HG02943 (cell line): ENCODE results near the gene TMEM108.

Experiments used
- ATAC-seq: cut with Tn5 transposase; IDR thresholded peaks from one replicate; pipeline ENCODE4 v1.9.1; 2021; ENCODE audit warnings: mild to moderate bottlenecking, low read depth, moderate library complexity; ENCODE audit not compliant: unreplicated experiment

The TMEM108 gene

DNA sequence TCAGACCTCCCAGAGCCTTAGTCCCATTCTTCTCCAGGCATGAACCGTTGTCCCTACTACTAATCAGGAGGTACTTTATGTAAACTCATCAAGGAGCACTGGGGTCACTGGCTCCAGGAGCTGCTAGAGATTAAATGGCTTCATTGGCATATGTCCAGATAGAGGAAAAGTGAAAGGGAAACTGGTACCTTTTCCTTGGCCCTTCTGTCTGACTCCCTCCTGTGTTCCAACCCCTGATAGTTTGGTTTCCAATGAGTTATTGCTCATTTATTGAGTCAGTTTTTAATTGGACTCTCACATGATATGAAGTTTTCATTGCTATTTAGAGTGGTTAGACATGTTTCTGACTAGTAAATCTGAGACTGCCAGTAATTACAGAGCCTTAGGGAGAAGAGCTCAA, 231.2 kb downstream of the TMEM108 start:
- ATAC-seq: no peak

- no peak for ATAC-seq
Observed at GRCh38 chr3:133270631-133271030, 232.4 kb downstream of the TMEM108 start.

- no peak for ATAC-seq
Observed at GRCh38 chr3:133271042-133271441, 232.9 kb downstream of the TMEM108 start.

- ATAC-seq: no peak
Observed at GRCh38 chr3:133271539-133271938, 233.3 kb downstream of the TMEM108 start.

GRCh38 chr3:133273346-133273745, 235.2 kb downstream of the TMEM108 start:
- ATAC-seq: no peak

DNA sequence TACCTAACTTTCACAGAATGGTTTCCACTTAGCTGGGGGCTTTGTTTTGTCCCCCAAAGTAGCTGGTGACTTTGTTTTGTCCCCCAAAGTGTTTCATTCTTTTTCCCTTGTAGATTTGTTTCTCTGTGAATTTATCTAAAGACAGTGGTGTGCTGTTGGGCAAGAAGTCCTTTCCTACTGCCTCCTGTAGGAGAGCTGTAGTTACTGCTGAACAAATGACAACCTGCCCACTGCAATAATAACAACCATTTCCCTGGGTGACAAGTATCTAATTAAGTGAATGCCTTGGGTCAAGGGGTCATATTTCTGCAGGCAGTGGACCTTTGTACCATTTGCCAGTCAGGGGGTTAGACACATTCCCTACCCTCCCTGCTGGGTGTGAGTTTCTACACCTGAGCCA, 236.3 kb downstream of the TMEM108 start:
- no peak for ATAC-seq

DNA sequence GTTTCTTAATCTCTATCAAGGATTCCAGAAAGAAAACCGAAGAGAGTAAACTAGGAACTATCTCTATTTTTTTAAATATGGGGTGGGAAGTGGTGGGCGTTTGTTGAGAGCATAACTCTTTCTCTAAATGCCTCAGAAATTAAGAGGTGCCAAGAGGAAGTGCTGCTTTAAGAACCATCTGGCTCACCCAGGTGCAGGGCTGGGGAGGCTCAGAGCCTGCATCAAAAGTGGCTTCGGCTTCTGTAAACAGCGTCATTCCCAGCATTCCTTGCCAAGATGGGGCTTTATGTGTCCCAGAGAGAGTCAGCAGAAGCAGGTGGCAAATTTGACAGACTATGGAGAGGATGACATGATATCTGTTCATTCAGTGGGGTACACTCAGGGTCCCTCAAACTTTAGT, 238.4 kb downstream of the TMEM108 start:
- no peak for ATAC-seq

- ATAC-seq: no peak
Observed at GRCh38 chr3:133277813-133278212, 239.6 kb downstream of the TMEM108 start.

DNA sequence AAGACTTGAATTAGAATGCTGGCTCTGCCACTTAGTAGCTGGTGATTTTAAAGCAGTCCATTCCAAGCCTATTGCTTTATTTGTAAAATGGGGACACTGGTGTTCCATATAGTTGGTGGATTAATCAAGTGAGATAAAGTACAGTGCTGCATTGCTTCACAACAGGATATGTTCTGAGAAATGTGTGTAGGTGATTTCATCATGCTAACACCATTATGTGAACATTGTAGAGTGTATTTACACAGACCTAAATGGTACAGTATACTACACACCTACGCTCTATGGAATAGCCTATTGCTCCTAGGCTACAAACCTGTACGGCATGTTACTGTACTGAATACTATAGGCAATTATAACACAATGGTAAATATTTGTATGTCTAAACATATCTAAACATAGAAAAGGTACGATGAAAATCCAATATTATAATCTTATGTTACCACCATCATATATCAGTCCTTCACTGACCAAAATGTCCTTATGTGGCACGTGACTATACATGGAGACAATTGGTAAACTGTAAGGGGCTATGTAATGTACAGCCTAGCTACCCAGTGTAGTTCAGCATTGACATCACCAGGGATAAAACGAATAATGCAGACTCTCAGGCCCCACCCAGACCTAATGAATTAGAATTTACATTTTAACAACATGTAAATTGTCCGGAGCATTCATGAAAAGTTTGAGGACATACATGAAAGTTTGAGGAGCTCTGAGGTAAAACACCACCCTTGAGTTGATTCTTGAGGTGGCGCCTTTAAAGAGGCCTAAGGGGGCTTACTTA, 240.3 kb downstream of the TMEM108 start:
- ATAC-seq: no peak

- no peak for ATAC-seq
Observed at GRCh38 chr3:133280586-133280985, 242.4 kb downstream of the TMEM108 start.

- ATAC-seq: no peak
Observed at GRCh38 chr3:133282236-133282635, 244.0 kb downstream of the TMEM108 start.

GRCh38 chr3:133283958-133284807, 246.0 kb downstream of the TMEM108 start:
- ATAC-seq: no peak

GRCh38 chr3:133289322-133289721, 251.1 kb downstream of the TMEM108 start:
- ATAC-seq: no peak

DNA sequence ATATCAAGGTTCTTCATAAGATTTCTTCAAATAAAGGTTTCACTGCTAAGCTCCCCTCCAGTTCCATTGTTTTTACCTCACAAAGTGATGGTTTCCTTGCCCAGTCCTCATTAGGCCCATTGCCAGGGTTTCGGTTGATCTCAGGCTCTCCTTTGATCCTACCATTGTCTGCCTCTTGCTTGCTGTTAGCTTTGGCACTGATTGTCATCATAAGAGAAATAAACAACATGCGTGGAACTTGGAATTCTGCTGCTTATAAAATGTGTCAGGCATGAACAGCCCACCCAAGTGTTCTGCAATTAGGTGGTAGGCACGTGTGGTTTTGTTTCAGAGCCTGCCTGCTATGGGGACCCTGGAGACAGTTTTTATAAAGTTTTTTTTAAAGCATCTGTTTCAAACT, 254.1 kb downstream of the TMEM108 start:
- ATAC-seq: no peak

DNA sequence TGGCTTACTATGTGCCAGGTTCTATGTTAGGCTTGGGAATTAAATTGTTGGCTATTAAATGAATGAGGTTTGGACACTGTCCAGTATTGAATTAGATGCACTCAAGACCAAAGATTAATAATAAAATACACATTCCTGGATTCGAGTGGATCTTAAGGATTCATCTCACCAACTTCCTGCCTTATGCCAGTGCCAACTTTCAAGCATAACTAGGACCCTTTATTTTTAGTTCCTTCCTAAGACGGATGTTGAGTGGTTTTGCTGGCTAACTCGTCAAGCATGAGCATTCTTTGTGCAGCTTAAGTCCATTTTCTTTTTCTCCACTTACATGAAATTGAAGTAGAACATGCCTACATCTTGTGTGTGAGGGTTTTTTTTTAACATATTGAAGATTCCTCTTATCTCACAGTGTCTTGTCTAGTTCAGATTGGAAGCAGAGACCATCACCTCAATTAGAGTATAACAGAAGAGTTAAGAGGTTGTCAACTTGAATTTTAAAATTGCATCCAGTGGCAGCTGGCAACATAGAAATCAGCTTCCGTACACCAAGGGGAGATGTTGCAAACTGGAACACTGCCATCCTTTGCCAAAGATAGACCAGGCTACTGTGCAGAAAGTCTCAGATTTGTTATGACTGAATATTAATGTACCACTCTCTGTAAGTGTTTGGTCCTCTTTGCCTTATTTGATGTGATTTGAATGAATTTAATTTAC, 255.4 kb downstream of the TMEM108 start:
- ATAC-seq: no peak

DNA sequence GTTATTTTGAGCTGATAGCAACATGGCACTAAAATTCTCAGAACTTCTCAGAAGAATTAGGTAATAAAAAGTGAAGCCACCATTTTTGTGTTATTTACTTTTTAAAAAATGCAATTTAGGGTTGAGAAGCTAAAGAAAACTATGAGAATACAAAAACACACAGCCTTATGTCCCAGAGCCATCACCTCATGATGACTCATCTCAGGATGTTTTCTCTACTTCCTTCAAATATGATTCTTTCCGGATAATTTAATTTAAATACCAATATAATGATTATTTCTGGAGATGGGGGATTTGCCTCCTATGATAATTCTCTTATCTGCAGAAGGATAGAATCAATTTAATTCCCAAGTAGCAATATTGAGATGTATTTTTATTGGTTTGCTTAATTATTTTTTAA, 256.1 kb downstream of the TMEM108 start:
- ATAC-seq: no peak

GRCh38 chr3:133295199-133295901, 257.2 kb downstream of the TMEM108 start:
- ATAC-seq: no peak

GRCh38 chr3:133295944-133296917, 258.0 kb downstream of the TMEM108 start:
- no peak for ATAC-seq

DNA sequence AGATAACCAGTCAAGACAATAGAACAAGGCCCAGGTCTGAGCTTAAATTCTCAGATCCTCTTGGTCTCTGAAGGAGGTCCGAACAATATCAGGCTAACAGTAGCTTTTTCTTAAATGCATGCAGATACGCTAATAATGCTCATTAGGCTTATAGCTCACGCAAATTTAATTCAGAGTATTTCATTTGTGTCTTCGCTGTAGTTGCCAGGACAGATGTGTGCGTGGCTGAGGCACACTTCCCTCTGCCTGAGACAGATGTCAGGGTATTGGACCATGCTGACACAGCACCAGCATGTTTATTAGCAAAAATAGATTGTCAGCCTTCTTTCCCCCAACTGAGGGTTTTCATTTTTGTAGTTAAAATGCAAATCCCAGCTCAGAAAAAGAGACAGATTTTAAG, 258.8 kb downstream of the TMEM108 start:
- no peak for ATAC-seq
